ENCODE results near the gene HEY2. TPM values are rescaled to one million over a fixed set of nuclear protein-coding genes. Genes with fewer than 3 reads are reported as not detected.
A peak's percentile ranks its signal among the peaks of the same experiment; 100 is the strongest.

HEY2 gene
- total and polyA plus RNA-seq, 3 experiments from 2014 or later: 0.09 to 0.20 (median 0.09) TPM

GRCh38 chr6:125791151-125791819 is 41.9 kb downstream of the HEY2 start:
- Histone ChIP-seq H3K36me3 (ENCODE audit: insufficient read depth, low read length) (no peaks in the 10 kb centered on the region), H3K4me1 (ENCODE audit: insufficient read depth, low read length) (peaks cover 42% of the 10 kb centered on the region), H3K9me3 (ENCODE audit: low read length) (no peaks in the 10 kb centered on the region), H3K27ac (ENCODE audit: low read depth, low read length) (peak overlapping the region; percentile 84), H3K4me3 (ENCODE audit: low read length) (peak overlapping the region; percentile 71), H3K27me3 (ENCODE audit: insufficient read depth, low read length, poor library complexity, severe bottlenecking) (no peaks in the 10 kb centered on the region)
- ChIA-PET POLR2A (interaction anchor here (0.6 to 4.6 kb wide), 23 partner anchors 10 to 487 kb away, joined by 3 to 188 read pairs (median 4); partner anchors contain the start of genes HEY2, HINT3 and TRMT11), CTCF (interaction anchor here (0.6 to 6.1 kb wide), 35 partner anchors 8 to 488 kb away, joined by 3 to 103 read pairs (median 8); partner anchors contain the start of genes HINT3 and TRMT11)
- peak in 3 of 5 donors; percentile 47 to 58 (median 51) for DNase-seq
- H3K27me3 Mint-ChIP-seq: peaks cover 0 to 1% of the 10 kb centered on the region in 2 donors
- peaks cover 0 to 20% (median 3%) of the 10 kb centered on the region in 3 donors for H3K36me3 Mint-ChIP-seq
- peak overlapping the region; percentile 75 to 97 (median 88) for H3K27ac Mint-ChIP-seq
- H3K4me1 Mint-ChIP-seq: peaks cover 56 to 72% (median 63%) of the 10 kb centered on the region in 3 donors
- H3K9me3 Mint-ChIP-seq: no peaks in the 10 kb centered on the region
- H3K4me3 Mint-ChIP-seq: peak overlapping the region; percentile 91 to 100 (median 95)

- POLR2A ChIA-PET: interaction anchor here (0.6 to 4.6 kb wide), 10 partner anchors 11 to 194 kb away, joined by 3 to 188 read pairs (median 16); partner anchors contain the start of genes HEY2, HINT3 and TRMT11
- H3K4me1 ChIP-seq (ENCODE audit: insufficient read depth, low read length): peaks cover 42% of the 10 kb centered on the region
- peaks cover 0 to 1% of the 10 kb centered on the region in 2 donors for H3K27me3 Mint-ChIP-seq
- H3K4me3 Mint-ChIP-seq: peak overlapping the region; percentile 91 to 100 (median 95)
- no peaks in the 10 kb centered on the region for H3K27me3 ChIP-seq (ENCODE audit: insufficient read depth, low read length, poor library complexity, severe bottlenecking)
- H3K27ac Mint-ChIP-seq: peak overlapping the region; percentile 75 to 97 (median 88)
- H3K4me3 ChIP-seq (ENCODE audit: low read length): peak overlapping the region; percentile 71
- no peaks in the 10 kb centered on the region for H3K9me3 ChIP-seq (ENCODE audit: low read length)
- H3K36me3 ChIP-seq (ENCODE audit: insufficient read depth, low read length): no peaks in the 10 kb centered on the region
- CTCF ChIA-PET: interaction anchor here (0.6 to 6.1 kb wide), 26 partner anchors 10 to 200 kb away, joined by 3 to 103 read pairs (median 9); partner anchors contain the start of genes HINT3 and TRMT11
- peaks cover 0 to 21% (median 3%) of the 10 kb centered on the region in 3 donors for H3K36me3 Mint-ChIP-seq
- H3K27ac ChIP-seq (ENCODE audit: low read depth, low read length): peak overlapping the region; percentile 84
- no peaks in the 10 kb centered on the region for H3K9me3 Mint-ChIP-seq
- peaks cover 56 to 72% (median 64%) of the 10 kb centered on the region in 3 donors for H3K4me1 Mint-ChIP-seq
- no peak for DNase-seq
Observed at GRCh38 chr6:125791820-125792165, 42.4 kb downstream of the HEY2 start.

GRCh38 chr6:125792172-125792571 is 42.7 kb downstream of the HEY2 start:
- H3K27me3 Mint-ChIP-seq: peaks cover 0 to 1% of the 10 kb centered on the region in 2 donors
- H3K36me3 ChIP-seq (ENCODE audit: insufficient read depth, low read length): no peaks in the 10 kb centered on the region
- peak overlapping the region in 7 of 8 donors; percentile 24 to 97 (median 88) for H3K27ac Mint-ChIP-seq
- no peaks in the 10 kb centered on the region for H3K9me3 Mint-ChIP-seq
- H3K4me1 ChIP-seq (ENCODE audit: insufficient read depth, low read length): peaks cover 42% of the 10 kb centered on the region
- H3K4me3 Mint-ChIP-seq: peak overlapping the region; percentile 91 to 100 (median 95)
- no peaks in the 10 kb centered on the region for H3K27me3 ChIP-seq (ENCODE audit: insufficient read depth, low read length, poor library complexity, severe bottlenecking)
- no peak overlapping the region for H3K27ac ChIP-seq (ENCODE audit: low read depth, low read length)
- no peaks in the 10 kb centered on the region for H3K9me3 ChIP-seq (ENCODE audit: low read length)
- peaks cover 0 to 23% (median 2%) of the 10 kb centered on the region in 3 donors for H3K36me3 Mint-ChIP-seq
- H3K4me3 ChIP-seq (ENCODE audit: low read length): no peak overlapping the region
- ChIA-PET POLR2A (interaction anchor here (0.6 to 4.6 kb wide), 6 partner anchors 11 to 164 kb away, joined by 3 to 188 read pairs (median 30); partner anchors contain the start of gene HINT3), CTCF (interaction anchor here (0.6 to 6.1 kb wide), 24 partner anchors 10 to 200 kb away, joined by 3 to 103 read pairs (median 10); partner anchors contain the start of genes HINT3 and TRMT11)
- DNase-seq: no peak
- H3K4me1 Mint-ChIP-seq: peaks cover 56 to 71% (median 68%) of the 10 kb centered on the region in 3 donors

GRCh38 chr6:125792680-125793079 is 43.2 kb downstream of the HEY2 start:
- Mint-ChIP-seq H3K9me3 (no peaks in the 10 kb centered on the region), H3K27me3 (peaks cover 0 to 1% of the 10 kb centered on the region in 2 donors), H3K4me1 (peaks cover 60 to 73% (median 72%) of the 10 kb centered on the region in 3 donors), H3K4me3 (peak overlapping the region; percentile 40 to 100 (median 60)), H3K27ac (peak overlapping the region in 5 of 8 donors; percentile 23 to 66 (median 52)), H3K36me3 (peaks cover 0 to 24% (median 0%) of the 10 kb centered on the region in 3 donors)
- DNase-seq: no peak
- Histone ChIP-seq H3K4me1 (ENCODE audit: insufficient read depth, low read length) (peaks cover 42% of the 10 kb centered on the region), H3K27ac (ENCODE audit: low read depth, low read length) (no peak overlapping the region), H3K4me3 (ENCODE audit: low read length) (no peak overlapping the region), H3K27me3 (ENCODE audit: insufficient read depth, low read length, poor library complexity, severe bottlenecking) (no peaks in the 10 kb centered on the region), H3K36me3 (ENCODE audit: insufficient read depth, low read length) (no peaks in the 10 kb centered on the region), H3K9me3 (ENCODE audit: low read length) (no peaks in the 10 kb centered on the region)
- ChIA-PET POLR2A (interaction anchor here (4.6 kb wide), 1 partner anchor 11 kb away, joined by 188 read pairs; no protein-coding TSS in a partner anchor), CTCF (interaction anchor here (0.7 to 4.0 kb wide), 5 partner anchors 9 to 125 kb away, joined by 3 to 78 read pairs (median 15); no protein-coding TSS in a partner anchor)

- H3K9me3 Mint-ChIP-seq: no peaks in the 10 kb centered on the region
- H3K36me3 Mint-ChIP-seq: peaks cover 0 to 27% (median 0%) of the 10 kb centered on the region in 3 donors
- peaks cover 58 to 75% (median 70%) of the 10 kb centered on the region in 3 donors for H3K4me1 Mint-ChIP-seq
- H3K27ac Mint-ChIP-seq: peak overlapping the region in 6 of 8 donors; percentile 60 to 84 (median 74)
- H3K36me3 ChIP-seq (ENCODE audit: insufficient read depth, low read length): no peaks in the 10 kb centered on the region
- H3K4me3 ChIP-seq (ENCODE audit: low read length): no peak overlapping the region
- H3K9me3 ChIP-seq (ENCODE audit: low read length): no peaks in the 10 kb centered on the region
- ChIA-PET POLR2A (interaction anchor here (4.6 kb wide), 1 partner anchor 12 kb away, joined by 188 read pairs; no protein-coding TSS in a partner anchor), CTCF (interaction anchor here (0.7 to 2.0 kb wide), 4 partner anchors 8 to 163 kb away, joined by 3 to 10 read pairs (median 4); partner anchors contain the start of gene HINT3)
- no peak for DNase-seq
- H3K4me3 Mint-ChIP-seq: peak overlapping the region in 6 of 7 donors; percentile 10 to 79 (median 60)
- H3K27me3 Mint-ChIP-seq: peaks cover 0 to 1% of the 10 kb centered on the region in 2 donors
- no peaks in the 10 kb centered on the region for H3K27me3 ChIP-seq (ENCODE audit: insufficient read depth, low read length, poor library complexity, severe bottlenecking)
- H3K4me1 ChIP-seq (ENCODE audit: insufficient read depth, low read length): peaks cover 39% of the 10 kb centered on the region
- H3K27ac ChIP-seq (ENCODE audit: low read depth, low read length): no peak overlapping the region
Observed at GRCh38 chr6:125793280-125793679, 43.8 kb downstream of the HEY2 start.

- DNase-seq: peak in 1 of 5 donors; percentile 27
Observed at GRCh38 chr6:125793863-125794262, 44.4 kb downstream of the HEY2 start.

GRCh38 chr6:125794342-125795137 is 45.1 kb downstream of the HEY2 start:
- H3K4me1 ChIP-seq (ENCODE audit: insufficient read depth, low read length): peaks cover 27% of the 10 kb centered on the region
- no peaks in the 10 kb centered on the region for H3K36me3 ChIP-seq (ENCODE audit: insufficient read depth, low read length)
- Mint-ChIP-seq H3K36me3 (peaks cover 0 to 32% (median 0%) of the 10 kb centered on the region in 3 donors), H3K9me3 (no peaks in the 10 kb centered on the region), H3K4me1 (peaks cover 55 to 74% (median 67%) of the 10 kb centered on the region in 3 donors), H3K4me3 (peak overlapping the region in 4 of 7 donors; percentile 17 to 79 (median 55)), H3K27ac (peak overlapping the region in 4 of 8 donors; percentile 16 to 84 (median 78)), H3K27me3 (peaks cover 0 to 1% of the 10 kb centered on the region in 2 donors)
- DNase-seq: no peak
- ChIA-PET POLR2A (interaction anchor here (2.5 kb wide), 1 partner anchor 13 kb away, joined by 10 read pairs; no protein-coding TSS in a partner anchor), CTCF (interaction anchor here (0.9 to 1.3 kb wide), 2 partner anchors 13 to 162 kb away, joined by 3 to 5 read pairs; partner anchors contain the start of gene HINT3)
- H3K27me3 ChIP-seq (ENCODE audit: insufficient read depth, low read length, poor library complexity, severe bottlenecking): no peaks in the 10 kb centered on the region
- no peak overlapping the region for H3K4me3 ChIP-seq (ENCODE audit: low read length)
- H3K27ac ChIP-seq (ENCODE audit: low read depth, low read length): no peak overlapping the region
- H3K9me3 ChIP-seq (ENCODE audit: low read length): no peaks in the 10 kb centered on the region

More at GRCh38 chr6:125793863-125794262, 44.4 kb downstream of the HEY2 start:
- H3K36me3 ChIP-seq (ENCODE audit: insufficient read depth, low read length): no peaks in the 10 kb centered on the region
- POLR2A ChIA-PET: interaction anchor here (2.5 kb wide), 1 partner anchor 13 kb away, joined by 10 read pairs; no protein-coding TSS in a partner anchor
- H3K4me1 ChIP-seq (ENCODE audit: insufficient read depth, low read length): peaks cover 34% of the 10 kb centered on the region
- peaks cover 58 to 75% (median 69%) of the 10 kb centered on the region in 3 donors for H3K4me1 Mint-ChIP-seq
- no peak overlapping the region for H3K4me3 ChIP-seq (ENCODE audit: low read length)
- no peaks in the 10 kb centered on the region for H3K9me3 Mint-ChIP-seq
- peak overlapping the region; percentile 15 to 79 (median 58) for H3K4me3 Mint-ChIP-seq
- H3K36me3 Mint-ChIP-seq: peaks cover 0 to 29% (median 0%) of the 10 kb centered on the region in 3 donors
- H3K27ac Mint-ChIP-seq: peak overlapping the region in 7 of 8 donors; percentile 16 to 84 (median 73)
- H3K9me3 ChIP-seq (ENCODE audit: low read length): no peaks in the 10 kb centered on the region
- no peaks in the 10 kb centered on the region for H3K27me3 ChIP-seq (ENCODE audit: insufficient read depth, low read length, poor library complexity, severe bottlenecking)
- peaks cover 0 to 1% of the 10 kb centered on the region in 2 donors for H3K27me3 Mint-ChIP-seq
- H3K27ac ChIP-seq (ENCODE audit: low read depth, low read length): no peak overlapping the region
- CTCF ChIA-PET: interaction anchor here (0.9 to 1.3 kb wide), 2 partner anchors 13 to 162 kb away, joined by 3 to 5 read pairs; partner anchors contain the start of gene HINT3

All from CD8-positive, alpha-beta memory T cell (primary cell).